Mesothelial cell of epicardium (in vitro differentiated cells): ENCODE results near the gene KRT77. TPM values are rescaled to one million over a fixed set of nuclear protein-coding genes. Genes with fewer than 3 reads are reported as not detected.

Experiments used
- DNase-seq, 2 experiments: peaks; one replicate each; pipeline ENCODE4 v3.0.0; 2021; ENCODE audit warnings: low spot score in 2 of 2; ENCODE audit not compliant: unreplicated experiment in 2 of 2
- H3K27ac Mint-ChIP-seq: 2 replicates; pipeline ENCODE4 v1.8.0; 2021; ENCODE audit warnings: mixed read lengths
- H3K27me3 Mint-ChIP-seq: 2 replicates; pipeline ENCODE4 v1.8.0; 2021; ENCODE audit warnings: low read depth, mixed read lengths
- H3K36me3 Mint-ChIP-seq: 2 replicates; pipeline ENCODE4 v1.8.0; 2021; ENCODE audit warnings: mixed read lengths
- H3K4me1 Mint-ChIP-seq: 2 replicates; pipeline ENCODE4 v1.8.0; 2021; ENCODE audit warnings: mixed read lengths
- H3K4me3 Mint-ChIP-seq: 2 replicates; pipeline ENCODE4 v1.8.0; 2021; ENCODE audit warnings: mild to moderate bottlenecking, moderate library complexity, mixed read lengths
- H3K9me3 Mint-ChIP-seq: 2 replicates; pipeline ENCODE4 v1.8.0; 2021; ENCODE audit warnings: mixed read lengths
- CTCF ChIP-seq: fragments of 200-600 bp; sonication (generic); IDR thresholded peaks from one replicate; pipeline ENCODE4 v1.5.0; 2021; ENCODE audit warnings: antibody characterized with exemption; ENCODE audit not compliant: unreplicated experiment
- total RNA-seq: library from RNA; stranded (reverse); gene quantifications from 3 replicates; pipeline ENCODE4 v1.2.1, GENCODE V29; 2021

The KRT77 gene
- total RNA-seq, 1 donor from 2014 or later, result not detected

GRCh38 chr12:52697058-52697582, 6.2 kb downstream of the KRT77 start:
- H3K4me3 Mint-ChIP-seq, result no peak overlapping the region
- no peaks in the 10 kb centered on the region for H3K4me1 Mint-ChIP-seq
- DNase-seq, result no peak
- no peak for TF ChIP-seq CTCF
- H3K9me3 Mint-ChIP-seq, result no peaks in the 10 kb centered on the region
- H3K36me3 Mint-ChIP-seq, result no peaks in the 10 kb centered on the region
- no peak overlapping the region for H3K27ac Mint-ChIP-seq
- peaks cover 79% of the 10 kb centered on the region for H3K27me3 Mint-ChIP-seq

GRCh38 chr12:52696588-52696987, 6.7 kb downstream of the KRT77 start:
- no peak for DNase-seq
- Mint-ChIP-seq H3K27ac (no peak overlapping the region), H3K27me3 (peaks cover 79% of the 10 kb centered on the region), H3K4me3 (no peak overlapping the region), H3K4me1 (no peaks in the 10 kb centered on the region), H3K9me3 (no peaks in the 10 kb centered on the region), H3K36me3 (no peaks in the 10 kb centered on the region)
- TF ChIP-seq CTCF, result no peak

GRCh38 chr12:52695039-52695438, 8.3 kb downstream of the KRT77 start:
- no peak for TF ChIP-seq CTCF
- peaks cover 89% of the 10 kb centered on the region for H3K27me3 Mint-ChIP-seq
- H3K9me3 Mint-ChIP-seq, result no peaks in the 10 kb centered on the region
- H3K4me1 Mint-ChIP-seq, result peaks cover 8% of the 10 kb centered on the region
- H3K27ac Mint-ChIP-seq, result no peak overlapping the region
- DNase-seq, result no peak
- H3K36me3 Mint-ChIP-seq, result no peaks in the 10 kb centered on the region
- no peak overlapping the region for H3K4me3 Mint-ChIP-seq

- H3K4me1 Mint-ChIP-seq, result peaks cover 8% of the 10 kb centered on the region
Observed at GRCh38 chr12:52694151-52694550, 9.2 kb downstream of the KRT77 start.

GRCh38 chr12:52693261-52693660, 10.1 kb downstream of the KRT77 start:
- Mint-ChIP-seq H3K4me1 (peaks cover 8% of the 10 kb centered on the region), H3K27ac (no peak overlapping the region), H3K4me3 (no peak overlapping the region), H3K9me3 (no peaks in the 10 kb centered on the region), H3K36me3 (no peaks in the 10 kb centered on the region), H3K27me3 (peaks cover 94% of the 10 kb centered on the region)
- no peak for DNase-seq
- TF ChIP-seq CTCF, result no peak

More at GRCh38 chr12:52694151-52694550, 9.2 kb downstream of the KRT77 start:
- no peak overlapping the region for H3K4me3 Mint-ChIP-seq
- no peak overlapping the region for H3K27ac Mint-ChIP-seq
- no peak for DNase-seq
- peaks cover 93% of the 10 kb centered on the region for H3K27me3 Mint-ChIP-seq
- no peak for TF ChIP-seq CTCF
- H3K36me3 Mint-ChIP-seq, result no peaks in the 10 kb centered on the region
- no peaks in the 10 kb centered on the region for H3K9me3 Mint-ChIP-seq

GRCh38 chr12:52692254-52692653, 11.1 kb downstream of the KRT77 start:
- H3K27me3 Mint-ChIP-seq, result peaks cover 94% of the 10 kb centered on the region
- DNase-seq, result no peak
- no peak for TF ChIP-seq CTCF
- no peak overlapping the region for H3K27ac Mint-ChIP-seq
- H3K9me3 Mint-ChIP-seq, result no peaks in the 10 kb centered on the region
- peaks cover 8% of the 10 kb centered on the region for H3K4me1 Mint-ChIP-seq
- no peak overlapping the region for H3K4me3 Mint-ChIP-seq
- H3K36me3 Mint-ChIP-seq, result no peaks in the 10 kb centered on the region
